Tibial nerve (tissue), 4 donors: ENCODE measurements around the gene MAPK14. TPM values are rescaled to one million over a fixed set of nuclear protein-coding genes. Genes with fewer than 3 reads are reported as not detected.
A peak's percentile ranks its signal among the peaks of the same experiment; 100 is the strongest.

Experiments
- DNase-seq, 2 donors: peaks; one replicate each; pipeline ENCODE4 v3.0.0-alpha.2; 2019; ENCODE audit warnings: low spot score in 2 of 2
- H3K27ac ChIP-seq, 4 donors: fragments of 200-600 bp; sonication (generic) in 3 of 4; one replicate each; pipeline ENCODE4 v1.5.1; 2017 to 2019; ENCODE audit warnings: mild to moderate bottlenecking in 1 of 4
- H3K27me3 ChIP-seq, 2 donors: fragments of 200-600 bp; sonication (generic) in 1 of 2; one replicate each; pipeline versions ENCODE4 v1.5.1 to v1.6.0; 2017 to 2019
- H3K36me3 ChIP-seq, 3 donors: fragments of 200-600 bp; sonication (generic); one replicate each; pipeline ENCODE4 v1.5.1; 2018 to 2019
- H3K4me1 ChIP-seq, 4 donors: fragments of 200-600 bp; sonication (generic) in 3 of 4; one replicate each; pipeline ENCODE4 v1.5.1; 2017 to 2019
- H3K4me3 ChIP-seq, 4 donors: fragments of 200-600 bp; sonication (generic) in 3 of 4; one replicate each; pipeline ENCODE4 v1.5.1; 2017 to 2019; ENCODE audit warnings: mild to moderate bottlenecking in 1 of 4, moderate library complexity in 1 of 4
- H3K9me3 ChIP-seq, 4 donors: fragments of 200-600 bp; sonication (generic) in 3 of 4; one replicate each; pipeline ENCODE4 v1.5.1; 2017 to 2019
- EP300 ChIP-seq, 2 donors: sonication (generic); formaldehyde crosslinking; IDR thresholded peaks; one replicate each; pipeline ENCODE4 v1.6.1; 2017; ENCODE audit warnings: antibody characterized with exemption in 2 of 2, mild to moderate bottlenecking in 1 of 2
- POLR2A ChIP-seq, 2 donors: fragments of 450-650 bp; IDR thresholded peaks; one replicate each; pipeline ENCODE4 v1.6.1; 2017; ENCODE audit warnings: antibody characterized with exemption in 2 of 2, mild to moderate bottlenecking in 2 of 2, moderate library complexity in 2 of 2
- WGBS, 2 donors: methylation state at CpG; one replicate each; pipeline ENCODE4 v1.1.5; 2018; 5-methylcytosine and 5-hydroxymethylcytosine counted together
- total RNA-seq, 4 donors: library from RNA; depleted of rRNA; stranded (reverse); fragments of >200 nt; gene quantifications; one replicate each; pipeline ENCODE4 v1.1.0, GENCODE V29; 2016
- TF ChIP-seq, protein P1 (sequence below), 5 experiments: fragments of 200-600 bp in 3 of 5; fragments of 450-650 bp in 2 of 5; sonication (generic) in 3 of 5; IDR thresholded peaks; one replicate each; pipeline ENCODE4 v1.5.1; 2016 to 2019; ENCODE audit warnings: antibody characterized with exemption in 5 of 5, mild to moderate bottlenecking in 3 of 5, moderate library complexity in 2 of 5

MAPK14 gene
- total RNA-seq, 4 donors from 2014 or later = 73.5 to 88.1 (median 83.2) TPM

GRCh38 chr6:36142971-36143838 is 115.6 kb downstream of the MAPK14 start:
- Histone ChIP-seq H3K27ac (no peak overlapping the region), H3K4me3 (no peak overlapping the region), H3K9me3 (no peaks in the 10 kb centered on the region), H3K4me1 (no peaks in the 10 kb centered on the region), H3K27me3 (no peaks in the 10 kb centered on the region), H3K36me3 (no peaks in the 10 kb centered on the region)
- WGBS, 2 donors = 84 to 87% methylated on average over 13 of the region's 13 CpGs
- no peak for DNase-seq
- TF ChIP-seq EP300 (IDR thresholded peaks at IDR 0.05) (no peak), POLR2A (IDR thresholded peaks at IDR 0.05) (no peak)
- TF ChIP-seq, protein P1, sequence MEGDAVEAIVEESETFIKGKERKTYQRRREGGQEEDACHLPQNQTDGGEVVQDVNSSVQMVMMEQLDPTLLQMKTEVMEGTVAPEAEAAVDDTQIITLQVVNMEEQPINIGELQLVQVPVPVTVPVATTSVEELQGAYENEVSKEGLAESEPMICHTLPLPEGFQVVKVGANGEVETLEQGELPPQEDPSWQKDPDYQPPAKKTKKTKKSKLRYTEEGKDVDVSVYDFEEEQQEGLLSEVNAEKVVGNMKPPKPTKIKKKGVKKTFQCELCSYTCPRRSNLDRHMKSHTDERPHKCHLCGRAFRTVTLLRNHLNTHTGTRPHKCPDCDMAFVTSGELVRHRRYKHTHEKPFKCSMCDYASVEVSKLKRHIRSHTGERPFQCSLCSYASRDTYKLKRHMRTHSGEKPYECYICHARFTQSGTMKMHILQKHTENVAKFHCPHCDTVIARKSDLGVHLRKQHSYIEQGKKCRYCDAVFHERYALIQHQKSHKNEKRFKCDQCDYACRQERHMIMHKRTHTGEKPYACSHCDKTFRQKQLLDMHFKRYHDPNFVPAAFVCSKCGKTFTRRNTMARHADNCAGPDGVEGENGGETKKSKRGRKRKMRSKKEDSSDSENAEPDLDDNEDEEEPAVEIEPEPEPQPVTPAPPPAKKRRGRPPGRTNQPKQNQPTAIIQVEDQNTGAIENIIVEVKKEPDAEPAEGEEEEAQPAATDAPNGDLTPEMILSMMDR (IDR thresholded peaks at IDR 0.05) = no peak

DNA sequence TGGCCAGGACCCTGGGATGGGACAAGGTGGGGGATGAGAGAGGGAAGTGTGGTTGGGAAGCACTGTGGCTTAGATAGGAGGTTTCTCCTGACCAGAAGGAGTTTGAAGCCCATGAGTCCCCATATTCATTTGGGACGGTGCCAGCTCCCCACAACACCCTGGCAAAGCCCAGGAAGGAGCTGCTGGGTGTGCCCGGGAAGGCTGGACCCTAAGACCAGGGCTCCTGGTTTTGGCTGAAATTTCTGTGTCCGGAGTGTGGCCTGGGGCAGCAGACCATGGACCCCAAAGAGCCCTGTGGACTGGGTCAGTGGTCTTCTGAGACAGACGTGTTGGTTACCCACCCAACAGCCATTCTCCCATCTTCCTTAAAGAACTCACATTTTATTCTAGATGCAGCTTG is 117.9 kb downstream of the MAPK14 start:
- DNase-seq = no peak
- no peak overlapping the region for H3K27ac ChIP-seq
- TF ChIP-seq POLR2A (IDR thresholded peaks at IDR 0.05) = no peak
- TF ChIP-seq, protein P1 (IDR thresholded peaks at IDR 0.05) = no peak
- TF ChIP-seq EP300 (IDR thresholded peaks at IDR 0.05) = no peak
- H3K36me3 ChIP-seq = no peaks in the 10 kb centered on the region
- no peak overlapping the region for H3K4me3 ChIP-seq
- peaks cover 0 to 10% (median 0%) of the 10 kb centered on the region in 4 donors for H3K4me1 ChIP-seq
- H3K9me3 ChIP-seq = no peaks in the 10 kb centered on the region
- H3K27me3 ChIP-seq = no peaks in the 10 kb centered on the region
- WGBS, 2 donors = 64 to 100% methylated on average over 4 of the region's 4 CpGs

DNA sequence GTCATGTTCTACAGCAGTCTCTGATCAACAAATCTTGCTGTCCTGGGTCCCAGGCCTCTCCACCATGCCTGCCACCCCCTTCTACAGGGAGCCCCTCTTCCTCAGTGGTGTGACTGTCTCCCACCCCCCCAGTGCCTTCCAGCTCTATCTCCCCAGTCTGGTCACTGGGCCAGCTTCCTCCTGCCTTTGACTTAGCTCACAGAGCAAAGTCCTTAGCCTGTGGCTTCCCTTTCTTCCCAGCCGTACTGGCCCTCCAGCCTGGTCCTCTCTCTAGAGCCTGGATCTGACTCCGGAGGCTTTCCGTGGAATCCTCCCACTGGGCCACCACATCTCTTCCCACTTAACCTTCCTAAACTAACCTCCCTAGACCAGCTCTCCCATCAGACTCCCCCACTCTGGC is 119.7 kb downstream of the MAPK14 start:
- WGBS, 2 donors = 86 to 93% methylated on average over 3 of the region's 3 CpGs

GRCh38 chr6:36149476-36149875 is 121.9 kb downstream of the MAPK14 start:
- peak overlapping the region in 1 of 4 donors; percentile 65 for H3K27ac ChIP-seq
- H3K4me1 ChIP-seq = peaks cover 0 to 19% (median 0%) of the 10 kb centered on the region in 4 donors
- no peaks in the 10 kb centered on the region for H3K27me3 ChIP-seq
- no peak overlapping the region for H3K4me3 ChIP-seq
- no peaks in the 10 kb centered on the region for H3K9me3 ChIP-seq
- no peak for DNase-seq
- no peaks in the 10 kb centered on the region for H3K36me3 ChIP-seq
- no peak for TF ChIP-seq POLR2A (IDR thresholded peaks at IDR 0.05)
- TF ChIP-seq, protein P1 (IDR thresholded peaks at IDR 0.05) = no peak

More for the DNA sequence above, 119.7 kb downstream of the MAPK14 start:
- Histone ChIP-seq H3K36me3 (no peaks in the 10 kb centered on the region), H3K4me3 (no peak overlapping the region), H3K9me3 (no peaks in the 10 kb centered on the region), H3K4me1 (peaks cover 0 to 19% (median 0%) of the 10 kb centered on the region in 4 donors), H3K27me3 (no peaks in the 10 kb centered on the region), H3K27ac (no peak overlapping the region)
- DNase-seq = no peak
- TF ChIP-seq POLR2A (IDR thresholded peaks at IDR 0.05) (no peak), EP300 (IDR thresholded peaks at IDR 0.05) (no peak)
- TF ChIP-seq, protein P1 (IDR thresholded peaks at IDR 0.05) = no peak

GRCh38 chr6:36150283-36150682 is 122.7 kb downstream of the MAPK14 start:
- WGBS, 2 donors = 53 to 55% methylated on average over 3 of the region's 3 CpGs
- H3K27me3 ChIP-seq = no peaks in the 10 kb centered on the region
- H3K4me3 ChIP-seq = no peak overlapping the region
- TF ChIP-seq EP300 (IDR thresholded peaks at IDR 0.05) (peak; percentile 23), POLR2A (IDR thresholded peaks at IDR 0.05) (no peak)
- peaks cover 0 to 19% (median 0%) of the 10 kb centered on the region in 4 donors for H3K4me1 ChIP-seq
- no peak for DNase-seq
- H3K36me3 ChIP-seq = no peaks in the 10 kb centered on the region
- no peaks in the 10 kb centered on the region for H3K9me3 ChIP-seq
- peak overlapping the region in 2 of 4 donors; percentile 44 to 65 for H3K27ac ChIP-seq
